Duodenal mucosa (tissue), 2 donors: ENCODE results near the gene POTEM.
"Not testable (repeated sequence)": the region's sequence is repeated elsewhere in the genome, so short reads cannot be mapped to it uniquely, and the experiment has no call there.

Experiments
- H3K27ac ChIP-seq: one replicate; pipeline ENCODE4 v1.7.0; 2013; ENCODE audit warnings: low read depth, low read length
- H3K27me3 ChIP-seq, 2 donors: one replicate each; pipeline ENCODE4 v1.7.0; 2013; ENCODE audit warnings: low read length in 2 of 2, control low read depth in 1 of 2; ENCODE audit not compliant: insufficient read depth in 2 of 2, control insufficient read depth in 1 of 2
- H3K36me3 ChIP-seq, 2 donors: one replicate each; pipeline ENCODE4 v1.7.0; 2013; ENCODE audit warnings: low read length in 2 of 2, control low read depth in 1 of 2; ENCODE audit not compliant: insufficient read depth in 2 of 2, control insufficient read depth in 1 of 2
- H3K4me1 ChIP-seq, 2 donors: one replicate each; pipeline ENCODE4 v1.7.0; 2013; ENCODE audit warnings: low read length in 2 of 2, control low read depth in 1 of 2; ENCODE audit not compliant: insufficient read depth in 2 of 2, control insufficient read depth in 1 of 2
- H3K4me3 ChIP-seq, 2 donors: one replicate each; pipeline ENCODE4 v1.7.0; 2013; ENCODE audit warnings: low read length in 2 of 2, low read depth in 1 of 2
- H3K9ac ChIP-seq, 2 donors: one replicate each; pipeline ENCODE4 v1.7.0; 2013; ENCODE audit warnings: low read length in 2 of 2, low read depth in 1 of 2
- H3K9me3 ChIP-seq, 2 donors: one replicate each; pipeline ENCODE4 v1.7.0; 2013; ENCODE audit warnings: low read length in 2 of 2, control low read depth in 1 of 2; ENCODE audit not compliant: control insufficient read depth in 1 of 2

POTEM gene

GRCh38 chr14:19036811-19037382, 69.7 kb downstream of the POTEM start:
- not testable (repeated sequence) for H3K27me3 ChIP-seq, H3K27ac ChIP-seq, H3K4me3 ChIP-seq, H3K9ac ChIP-seq, H3K9me3 ChIP-seq, H3K4me1 ChIP-seq, H3K36me3 ChIP-seq

GRCh38 chr14:19038060-19038664, 70.9 kb downstream of the POTEM start:
- H3K9me3 ChIP-seq, H3K9ac ChIP-seq, H3K27ac ChIP-seq, H3K36me3 ChIP-seq, H3K4me3 ChIP-seq, H3K4me1 ChIP-seq, H3K27me3 ChIP-seq: not testable (repeated sequence)

- H3K27me3 ChIP-seq, H3K4me3 ChIP-seq, H3K4me1 ChIP-seq, H3K9ac ChIP-seq, H3K27ac ChIP-seq, H3K9me3 ChIP-seq, H3K36me3 ChIP-seq: not testable (repeated sequence)
These were observed 71.6 kb downstream of the POTEM start for GRCh38 chr14:19038785-19039184.

GRCh38 chr14:19043384-19043783, 76.2 kb downstream of the POTEM start:
- H3K9ac ChIP-seq, H3K27me3 ChIP-seq, H3K4me1 ChIP-seq, H3K27ac ChIP-seq, H3K36me3 ChIP-seq, H3K4me3 ChIP-seq, H3K9me3 ChIP-seq: not testable (repeated sequence)
